Measurements from ENCODE around the gene CHST8.
"Not testable (repeated sequence)": the region's sequence is repeated elsewhere in the genome, so short reads cannot be mapped to it uniquely, and the experiment has no call there.

DNA sequence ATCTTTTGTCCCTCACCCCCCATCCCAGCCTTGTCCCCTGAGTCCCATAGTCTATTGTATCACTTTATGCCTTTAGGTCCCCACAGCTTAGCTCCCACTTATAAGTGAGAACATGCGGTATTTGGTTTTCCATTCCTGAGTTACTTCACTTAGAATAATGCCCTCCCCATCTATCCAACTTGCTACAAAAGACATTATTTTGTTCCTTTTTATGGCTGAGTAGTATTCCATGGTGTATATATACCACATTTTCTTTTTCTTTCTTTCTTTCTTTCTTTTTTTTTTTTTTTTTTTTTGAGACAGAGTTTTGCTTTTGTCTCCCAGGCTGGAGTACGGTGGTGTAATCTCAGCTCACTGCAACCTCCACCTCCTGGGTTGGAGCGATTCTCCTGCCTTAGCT is 73.8 kb downstream of the CHST8 start:
- TF ChIP-seq POLR2AphosphoS2 (conservative IDR thresholded peaks at IDR 0.05; ENCODE audit: low read length); EP300 (IDR thresholded peaks at IDR 0.05): not testable (repeated sequence)
- TF ChIP-seq, protein P1, sequence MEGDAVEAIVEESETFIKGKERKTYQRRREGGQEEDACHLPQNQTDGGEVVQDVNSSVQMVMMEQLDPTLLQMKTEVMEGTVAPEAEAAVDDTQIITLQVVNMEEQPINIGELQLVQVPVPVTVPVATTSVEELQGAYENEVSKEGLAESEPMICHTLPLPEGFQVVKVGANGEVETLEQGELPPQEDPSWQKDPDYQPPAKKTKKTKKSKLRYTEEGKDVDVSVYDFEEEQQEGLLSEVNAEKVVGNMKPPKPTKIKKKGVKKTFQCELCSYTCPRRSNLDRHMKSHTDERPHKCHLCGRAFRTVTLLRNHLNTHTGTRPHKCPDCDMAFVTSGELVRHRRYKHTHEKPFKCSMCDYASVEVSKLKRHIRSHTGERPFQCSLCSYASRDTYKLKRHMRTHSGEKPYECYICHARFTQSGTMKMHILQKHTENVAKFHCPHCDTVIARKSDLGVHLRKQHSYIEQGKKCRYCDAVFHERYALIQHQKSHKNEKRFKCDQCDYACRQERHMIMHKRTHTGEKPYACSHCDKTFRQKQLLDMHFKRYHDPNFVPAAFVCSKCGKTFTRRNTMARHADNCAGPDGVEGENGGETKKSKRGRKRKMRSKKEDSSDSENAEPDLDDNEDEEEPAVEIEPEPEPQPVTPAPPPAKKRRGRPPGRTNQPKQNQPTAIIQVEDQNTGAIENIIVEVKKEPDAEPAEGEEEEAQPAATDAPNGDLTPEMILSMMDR (IDR thresholded peaks at IDR 0.05) = not testable (repeated sequence)
